HT-29 (cell line): Measurements from ENCODE around the gene LRRC15. TPM values are rescaled to one million over a fixed set of nuclear protein-coding genes. Genes with fewer than 3 reads are reported as not detected.
A peak's percentile ranks its signal among the peaks of the same experiment; 100 is the strongest.

Source experiments
- DNase-seq: peaks from one replicate; pipeline ENCODE4 v3.0.0-alpha.2; 2015; ENCODE audit warnings: low spot score
- total RNA-seq: library from RNA; depleted of rRNA; stranded (reverse); fragments of >200 nt; shearing (Covaris generic); gene quantifications from 2 replicates; pipeline ENCODE4 v1.2.3, GENCODE V29; 2014

The LRRC15 gene
- total RNA-seq, 1 experiment from 2014 or later = not detected

GRCh38 chr3:194336601-194337355, 32.8 kb downstream of the LRRC15 start:
- no peak for DNase-seq

GRCh38 chr3:194333981-194334320, 35.6 kb downstream of the LRRC15 start:
- DNase-seq = no peak

GRCh38 chr3:194333212-194333980, 36.1 kb downstream of the LRRC15 start:
- DNase-seq = peak; percentile 88

GRCh38 chr3:194332858-194333211, 36.7 kb downstream of the LRRC15 start:
- DNase-seq = no peak

- DNase-seq = no peak
Measured at GRCh38 chr3:194330579-194330978, 39.0 kb downstream of the LRRC15 start.

GRCh38 chr3:194330160-194330559, 39.4 kb downstream of the LRRC15 start:
- no peak for DNase-seq

GRCh38 chr3:194329583-194329965, 40.0 kb downstream of the LRRC15 start:
- DNase-seq = no peak

- no peak for DNase-seq
Measured at GRCh38 chr3:194328942-194329582, 40.5 kb downstream of the LRRC15 start.

GRCh38 chr3:194328053-194328657, 41.4 kb downstream of the LRRC15 start:
- DNase-seq = peak; percentile 54

GRCh38 chr3:194327218-194328052, 42.1 kb downstream of the LRRC15 start:
- no peak for DNase-seq

- no peak for DNase-seq
Measured at GRCh38 chr3:194326968-194327217, 42.6 kb downstream of the LRRC15 start.

- DNase-seq = peak; percentile 27
Measured at GRCh38 chr3:194326192-194326967, 43.2 kb downstream of the LRRC15 start.

GRCh38 chr3:194325424-194326153, 44.0 kb downstream of the LRRC15 start:
- no peak for DNase-seq

GRCh38 chr3:194324823-194325327, 44.7 kb downstream of the LRRC15 start:
- DNase-seq = no peak

- peak; percentile 78 for DNase-seq
Measured at GRCh38 chr3:194323785-194324735, 45.5 kb downstream of the LRRC15 start.

- peak; percentile 89 for DNase-seq
Measured at GRCh38 chr3:194322678-194323211, 46.8 kb downstream of the LRRC15 start.

GRCh38 chr3:194321693-194322640, 47.6 kb downstream of the LRRC15 start:
- peak; percentile 61 for DNase-seq
